Smooth muscle cell of the brain vasculature (primary cell): ENCODE results near the gene RASGRP3.

Experiments
- DNase-seq: peaks from one replicate; pipeline ENCODE4 v3.0.0-alpha.2; 2012; ENCODE audit warnings: low read depth, low spot score

Gene RASGRP3

DNA sequence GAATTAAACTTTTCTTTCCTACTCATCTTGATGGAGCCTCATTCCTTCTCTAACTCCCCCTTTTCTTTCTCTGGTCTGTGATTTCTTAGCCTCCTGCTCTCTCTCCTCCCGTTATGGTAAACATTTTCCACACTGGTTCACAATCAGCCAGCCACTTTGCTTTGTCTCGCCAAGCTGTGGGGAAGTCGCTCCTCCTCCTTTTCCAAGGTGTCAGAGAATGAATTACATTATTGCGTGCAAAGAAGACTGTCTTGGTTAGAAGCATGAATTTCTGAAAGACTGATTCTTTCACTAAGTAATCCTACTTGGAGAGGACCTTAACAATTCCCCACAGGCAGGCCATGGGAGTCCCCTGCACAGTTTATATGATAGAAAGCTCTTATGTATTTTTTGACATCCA lies 46.1 kb downstream of the RASGRP3 start:
- DNase-seq, result no peak

DNA sequence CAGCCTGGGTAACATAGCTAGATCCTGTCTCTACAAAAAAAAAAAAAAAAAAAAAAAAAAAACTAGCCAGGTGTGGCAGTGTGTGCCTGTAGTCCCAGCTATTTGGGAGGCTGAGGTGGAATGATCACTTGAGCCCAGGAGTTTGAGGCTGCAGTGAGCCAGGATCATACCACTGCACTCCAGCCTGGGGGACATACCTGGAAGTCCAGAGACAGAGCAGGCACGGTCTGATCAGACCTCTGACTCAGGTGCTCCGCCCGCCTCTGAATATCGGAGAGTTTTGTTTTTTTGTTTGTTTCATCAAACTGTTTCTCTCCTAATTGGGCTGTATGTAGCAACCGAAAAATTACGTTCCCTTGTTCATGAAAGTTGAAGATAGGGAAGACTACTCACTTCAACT lies 49.2 kb downstream of the RASGRP3 start:
- no peak for DNase-seq

DNA sequence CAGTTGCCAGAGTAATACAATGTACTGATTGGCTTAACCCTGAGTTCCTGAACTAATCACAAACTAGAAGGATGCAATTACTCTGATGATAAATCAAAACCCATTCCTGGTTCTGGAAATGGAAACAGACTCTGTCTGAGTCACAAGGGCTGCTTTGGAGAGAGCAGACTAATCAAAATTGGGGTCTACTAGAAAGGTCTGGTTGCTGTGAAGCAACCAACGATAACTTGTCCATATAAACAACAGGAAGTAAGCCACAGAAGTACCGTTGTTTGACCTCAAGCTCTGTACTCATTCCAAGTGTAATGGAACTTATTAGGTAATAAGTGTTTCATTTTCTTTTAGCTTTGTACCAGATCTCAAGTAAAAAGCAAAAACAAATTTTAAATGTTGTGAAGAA lies 49.7 kb downstream of the RASGRP3 start:
- DNase-seq, result no peak

DNA sequence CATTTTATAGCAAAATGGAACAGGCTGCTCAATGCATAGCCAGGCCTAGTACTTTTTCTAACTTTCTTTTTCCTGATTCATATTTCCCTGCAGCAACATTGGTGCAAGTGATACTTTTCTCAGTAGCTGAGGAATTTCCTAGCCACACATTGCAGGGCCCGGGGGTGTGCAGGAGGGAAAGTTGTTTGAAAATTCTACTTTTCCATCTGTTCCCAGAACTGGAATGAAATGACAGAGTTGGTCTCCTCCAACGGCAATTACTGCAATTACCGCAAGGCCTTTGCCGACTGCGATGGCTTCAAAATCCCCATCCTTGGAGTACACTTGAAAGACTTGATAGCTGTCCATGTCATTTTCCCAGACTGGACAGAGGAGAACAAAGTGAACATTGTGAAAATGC lies 50.5 kb downstream of the RASGRP3 start:
- DNase-seq, result no peak

DNA sequence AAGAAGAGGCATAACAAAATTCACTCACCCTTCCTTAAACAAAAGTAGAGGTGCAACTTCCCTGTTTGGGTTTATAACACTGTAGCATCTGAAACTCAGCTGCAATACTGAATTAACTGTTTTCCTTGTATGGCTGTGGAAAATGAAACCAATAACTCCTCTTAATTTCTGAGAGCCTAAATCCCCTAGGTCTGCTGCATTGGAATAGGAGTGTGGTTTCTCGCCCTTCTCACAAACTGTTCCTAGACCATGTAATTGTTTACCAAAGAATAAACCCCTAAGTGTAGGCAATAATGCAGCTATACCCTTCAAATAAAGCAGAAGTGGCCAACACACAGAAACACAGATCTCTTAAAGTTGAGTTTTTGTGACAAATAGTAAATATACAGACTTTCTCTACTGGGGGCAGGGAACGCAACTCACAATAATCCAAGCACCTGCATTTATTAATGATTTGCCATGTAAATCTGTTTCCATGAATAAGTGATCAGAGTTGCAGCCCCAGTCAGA lies 52.0 kb downstream of the RASGRP3 start:
- DNase-seq, result no peak

DNA sequence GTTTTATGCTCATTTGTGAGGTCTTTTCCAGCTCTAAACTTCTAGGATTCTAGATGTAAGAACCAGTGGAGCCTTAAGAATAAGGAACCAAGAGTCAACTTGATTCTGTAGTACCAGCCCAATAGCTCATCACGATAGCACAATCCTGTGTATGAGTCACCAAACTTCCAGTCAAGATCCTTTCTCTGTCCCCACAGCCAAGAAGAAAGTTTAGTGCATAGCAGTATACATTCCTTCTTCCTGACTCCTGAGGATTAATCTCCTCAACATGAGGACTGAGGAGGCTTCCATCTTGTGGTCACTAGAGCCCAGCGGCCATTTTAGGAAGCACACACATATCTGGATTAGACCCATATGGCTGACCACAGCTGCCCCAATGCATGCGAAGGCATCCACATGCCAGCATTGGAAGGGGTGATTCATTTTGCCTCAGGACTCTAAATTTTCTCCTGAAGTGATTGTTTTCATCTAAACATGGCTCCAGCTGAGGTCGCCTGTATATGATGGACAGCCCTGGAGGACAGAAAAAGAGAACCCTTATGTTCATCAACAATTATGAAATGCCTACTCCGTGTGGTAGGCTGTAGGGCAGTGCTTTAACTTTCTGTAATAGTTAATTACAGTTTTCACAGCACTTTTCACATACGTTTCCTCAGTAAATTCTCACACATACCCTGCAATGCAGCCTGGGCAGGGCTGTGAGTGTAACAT lies 53.5 kb downstream of the RASGRP3 start:
- DNase-seq, result no peak

DNA sequence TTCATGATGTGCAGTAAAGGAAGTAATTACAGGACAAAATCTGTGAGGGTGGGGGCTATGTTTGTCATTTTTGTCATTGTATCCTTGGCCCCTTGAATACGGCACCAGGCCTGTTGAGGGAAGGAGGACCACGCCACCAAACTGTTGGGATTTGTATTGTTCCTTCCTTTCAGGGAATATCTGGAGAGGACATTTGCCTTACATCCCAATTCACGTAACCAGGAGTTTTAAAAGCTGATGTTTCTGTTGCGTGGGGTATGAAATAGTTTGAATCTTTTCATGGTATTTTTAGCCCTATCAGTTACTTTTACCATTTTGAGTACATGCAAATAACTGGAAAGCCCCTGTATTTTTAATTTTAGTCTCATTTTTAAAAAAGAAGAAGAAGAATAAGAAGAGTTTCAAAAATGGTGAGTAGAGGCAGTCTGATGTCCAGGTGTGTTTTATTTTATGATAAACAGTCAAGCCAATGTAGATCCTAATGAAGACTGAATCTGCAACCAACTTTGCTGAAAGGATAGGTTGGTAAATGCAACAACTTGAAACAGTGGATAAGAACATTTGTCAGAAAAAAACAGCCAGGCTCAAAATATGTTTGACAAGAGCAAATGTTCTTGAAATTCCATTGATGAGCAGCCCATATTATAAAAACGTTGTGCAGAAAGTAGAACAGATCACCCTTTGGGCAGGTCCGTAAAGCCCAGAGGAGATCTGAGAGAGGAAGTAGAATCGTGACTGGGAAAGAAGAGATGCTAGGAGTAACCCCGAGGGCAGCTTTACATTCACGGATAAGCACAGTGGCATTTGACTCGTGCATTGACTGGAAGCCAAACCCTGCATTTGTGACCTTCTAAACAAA lies 54.5 kb downstream of the RASGRP3 start:
- DNase-seq, result no peak

DNA sequence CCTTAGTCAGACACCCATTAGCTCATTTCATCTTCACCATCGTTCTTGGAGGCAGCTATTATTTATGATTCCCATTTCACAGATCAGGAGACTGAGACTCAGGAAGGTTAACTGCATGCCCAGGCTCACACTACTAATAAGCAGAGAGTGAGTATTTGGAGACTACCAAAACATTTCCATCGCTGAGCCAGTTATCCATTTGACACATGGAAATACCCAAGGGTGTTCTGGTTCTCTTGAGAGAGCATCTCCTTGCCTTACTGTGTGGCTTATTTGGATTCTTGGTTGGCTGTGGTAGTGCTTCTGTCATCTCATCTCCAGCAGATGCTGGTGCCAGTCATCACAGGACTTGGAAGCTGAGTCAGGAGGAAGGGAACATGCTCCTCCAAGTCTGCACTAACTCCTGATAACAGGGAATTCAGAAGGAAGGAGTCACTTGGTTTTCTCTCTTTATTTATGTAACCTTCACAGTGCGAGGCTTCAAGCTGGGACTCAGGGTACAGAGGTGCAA lies 55.2 kb downstream of the RASGRP3 start:
- no peak for DNase-seq

DNA sequence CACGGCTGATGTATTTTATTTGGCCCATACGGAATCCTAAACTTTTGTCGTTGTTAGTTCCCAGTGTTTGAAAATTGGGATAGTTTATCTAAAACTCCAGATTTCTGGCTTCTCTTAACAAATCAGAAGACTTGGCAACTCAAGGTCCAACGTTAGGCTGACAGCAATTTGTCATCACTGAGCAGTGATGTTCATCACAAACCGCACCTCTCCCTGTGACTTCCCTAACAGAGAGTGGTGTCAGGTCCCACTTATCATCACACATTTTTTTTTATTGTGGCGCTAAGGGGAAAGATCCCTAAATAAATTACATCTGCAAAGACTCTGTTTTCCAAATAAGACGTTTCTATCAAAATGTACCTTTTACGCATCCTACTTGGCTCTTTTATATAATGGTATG lies 55.7 kb downstream of the RASGRP3 start:
- no peak for DNase-seq

DNA sequence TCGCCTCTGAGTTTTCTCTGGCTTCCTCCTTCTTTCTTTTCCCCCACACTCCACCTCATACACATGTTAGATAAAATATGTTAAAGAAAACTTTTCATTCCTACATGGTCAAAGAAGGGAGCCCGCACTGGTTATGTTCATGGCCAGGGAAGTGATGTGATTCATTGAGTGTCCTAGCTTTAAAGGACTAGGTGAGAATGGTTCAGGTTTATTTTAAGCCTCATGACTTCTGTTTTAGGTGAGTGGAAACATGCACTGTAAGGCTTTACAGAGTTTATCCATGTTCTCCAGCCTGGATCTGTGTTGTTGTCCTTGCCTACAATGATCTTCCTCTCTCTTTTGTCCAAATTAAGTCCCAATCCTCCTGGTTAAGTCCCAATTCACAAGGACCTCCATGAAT lies 56.5 kb downstream of the RASGRP3 start:
- DNase-seq, result no peak

DNA sequence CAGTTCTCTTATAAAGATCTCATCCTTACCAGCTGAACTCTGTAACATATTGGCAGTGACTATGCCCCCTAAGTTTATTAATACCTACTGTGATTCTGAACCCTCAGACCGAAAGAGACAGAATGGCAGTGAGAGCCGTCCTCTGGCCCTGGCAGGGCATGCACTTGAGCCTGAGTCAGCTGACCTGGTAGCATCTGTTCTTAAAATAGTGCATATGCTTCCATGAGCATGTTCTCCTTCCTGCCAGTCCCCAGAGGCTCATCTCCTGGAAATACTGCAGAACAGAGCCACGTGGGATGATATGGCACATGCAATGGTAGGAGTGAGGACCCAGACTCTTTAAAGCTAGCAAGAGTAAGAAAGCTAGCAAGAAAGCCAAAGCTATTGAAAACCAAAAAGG lies 59.0 kb downstream of the RASGRP3 start:
- no peak for DNase-seq

DNA sequence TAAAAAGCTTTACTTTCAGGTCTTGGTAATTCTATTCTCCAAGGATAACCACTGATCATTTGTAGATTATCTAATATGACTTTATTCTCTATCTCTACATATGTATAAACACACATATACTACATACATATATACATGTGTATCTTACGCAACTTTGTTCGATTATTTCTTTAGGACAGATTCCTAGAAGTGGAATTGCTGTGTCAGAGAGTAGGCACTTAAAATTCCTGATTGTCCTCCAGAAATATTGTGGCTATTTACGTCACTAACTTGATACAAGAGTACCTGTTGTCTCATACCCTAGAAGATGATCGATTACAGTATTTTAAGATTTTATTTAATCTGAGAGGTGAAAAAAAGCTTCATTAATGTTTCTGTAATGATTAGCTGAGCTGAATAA lies 64.8 kb downstream of the RASGRP3 start:
- DNase-seq, result no peak

DNA sequence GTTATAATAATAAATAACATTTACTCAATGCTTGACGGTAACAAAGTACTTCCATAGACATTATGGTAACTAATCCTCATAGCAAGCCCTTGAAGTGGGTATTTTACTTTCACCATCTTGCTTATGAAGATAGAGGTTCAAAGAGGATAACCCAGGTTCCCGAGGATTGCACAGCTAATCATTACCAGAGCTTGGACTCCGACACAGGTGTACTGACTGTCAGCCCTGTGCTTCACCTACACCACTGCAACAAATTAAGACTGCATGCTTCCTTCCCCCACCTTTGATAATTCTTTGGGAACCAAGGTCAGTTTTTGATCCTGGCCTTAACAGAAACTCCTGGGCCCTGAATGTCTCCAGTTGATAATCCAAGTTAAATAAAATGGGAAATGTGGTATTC lies 73.8 kb downstream of the RASGRP3 start:
- DNase-seq, result no peak

DNA sequence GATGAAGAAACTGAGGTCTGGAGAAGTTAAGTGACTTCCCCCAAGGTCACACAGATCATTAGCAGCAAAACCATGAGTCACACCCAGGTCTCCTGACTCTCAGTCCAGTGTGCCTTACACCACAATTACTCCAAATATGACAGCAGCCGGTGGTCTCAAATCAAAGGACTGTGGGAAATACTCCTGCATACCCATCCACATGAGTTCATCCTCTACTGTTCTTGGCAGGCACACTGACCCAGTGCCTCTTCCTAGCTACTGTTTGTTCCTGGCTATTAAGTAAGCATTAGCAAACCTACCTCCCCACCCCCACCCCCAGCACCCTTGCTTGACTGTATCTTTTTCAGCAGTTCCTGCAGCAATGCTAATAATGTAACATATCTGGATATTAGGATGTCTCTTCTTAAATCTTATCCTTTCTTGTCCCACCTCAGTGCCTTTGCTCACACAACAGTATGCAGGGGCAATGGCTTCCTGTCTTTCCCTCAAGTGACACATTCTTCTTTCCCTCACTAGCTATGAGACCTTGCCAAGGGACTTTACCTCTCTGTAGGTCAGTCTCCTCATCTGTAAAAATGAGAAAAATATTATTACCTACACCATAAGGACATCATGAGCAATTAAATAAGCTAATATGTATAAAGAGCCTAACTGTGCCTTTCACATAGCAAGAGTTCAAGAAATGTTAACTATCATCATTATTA lies 76.5 kb downstream of the RASGRP3 start:
- DNase-seq, result no peak

DNA sequence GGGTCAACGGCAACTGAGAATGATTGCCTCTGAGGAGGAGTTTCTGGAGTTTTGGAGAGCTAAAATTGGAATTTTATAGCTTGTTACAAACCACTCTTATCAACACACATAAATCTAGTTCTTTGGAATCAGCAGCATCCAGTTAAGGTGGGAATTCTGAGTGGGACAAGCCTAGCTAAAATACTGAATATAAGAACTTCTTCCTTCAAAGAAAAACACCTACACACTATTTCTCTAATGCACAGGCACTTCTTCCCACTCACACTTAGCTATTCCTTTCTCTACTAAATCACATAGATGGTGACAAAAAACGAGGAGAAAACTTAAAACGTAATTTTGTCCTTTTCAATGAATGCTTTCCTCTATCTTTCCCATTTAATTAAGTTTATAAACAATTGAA lies 79.2 kb downstream of the RASGRP3 start:
- DNase-seq, result no peak

DNA sequence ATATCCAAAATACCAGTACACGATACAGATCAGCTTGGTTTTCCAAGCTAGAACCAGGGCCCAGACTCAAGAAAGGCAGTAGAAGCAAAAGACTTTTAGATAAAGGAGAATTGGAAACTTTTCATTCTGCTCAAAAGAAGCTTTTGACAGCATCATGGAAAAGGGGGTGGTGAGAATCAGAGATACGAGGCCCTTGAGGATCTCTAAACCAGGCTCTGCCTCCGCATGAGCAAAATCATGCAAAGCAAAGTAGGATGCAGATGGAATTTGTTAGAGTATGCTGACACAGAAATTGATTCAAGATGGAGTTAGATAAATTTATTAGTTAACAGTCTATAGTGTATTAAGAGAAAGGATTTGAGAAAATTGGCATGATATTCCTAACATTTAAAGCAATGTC lies 82.9 kb downstream of the RASGRP3 start:
- DNase-seq, result no peak

DNA sequence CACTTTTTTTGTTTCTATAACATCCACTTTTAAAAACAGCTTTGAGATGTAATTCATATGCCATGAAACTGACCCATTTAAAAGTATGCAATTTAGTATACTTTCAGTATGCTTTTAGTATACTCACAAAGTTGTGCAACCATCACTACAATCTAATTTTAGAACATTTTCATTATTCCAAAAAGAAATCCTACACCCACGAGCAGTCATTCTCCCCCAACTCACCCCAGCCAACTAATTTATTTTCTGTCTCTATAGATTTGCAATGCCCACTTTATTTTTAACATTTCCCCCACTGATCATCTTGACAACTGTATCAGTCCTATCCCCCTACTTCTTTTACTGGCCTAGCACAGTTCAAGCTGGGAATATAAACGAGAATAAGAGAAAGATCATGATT lies 83.6 kb downstream of the RASGRP3 start:
- no peak for DNase-seq

DNA sequence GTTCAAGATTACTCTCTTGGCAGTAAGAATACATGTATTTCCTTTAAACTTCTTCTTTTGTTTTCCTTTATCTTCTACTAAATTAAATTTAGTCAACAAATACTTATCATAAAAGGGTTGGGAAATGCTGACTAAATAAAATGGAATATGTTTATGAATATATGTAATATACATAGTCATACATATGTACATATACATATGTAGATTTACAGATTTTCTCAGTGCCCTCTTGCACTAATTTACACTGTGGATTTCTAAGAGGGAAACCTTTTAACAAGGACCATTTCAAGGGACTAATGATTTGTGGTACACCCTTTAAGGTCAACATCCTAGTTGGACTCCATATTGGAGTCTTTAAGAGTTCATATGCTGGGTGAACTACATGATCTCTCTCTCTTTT lies 85.4 kb downstream of the RASGRP3 start:
- DNase-seq, result no peak

DNA sequence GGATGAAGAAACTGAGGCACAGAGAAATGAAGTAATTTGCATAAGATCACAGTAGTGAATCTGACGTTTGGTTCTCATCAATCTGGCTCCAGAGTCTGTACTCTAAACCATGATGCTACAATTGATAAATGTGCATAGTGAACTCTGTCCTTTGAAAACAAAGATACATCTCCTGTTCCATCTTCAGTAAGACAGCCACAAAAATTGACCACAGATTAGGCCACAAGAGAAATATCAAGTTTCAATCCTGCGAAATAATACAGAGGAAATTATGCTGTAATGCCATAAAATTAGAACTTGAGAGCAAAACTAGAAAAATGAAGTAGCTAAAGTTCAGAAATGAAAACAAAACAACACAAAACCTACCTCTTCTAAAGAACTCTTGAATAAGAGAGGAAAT lies 94.2 kb downstream of the RASGRP3 start:
- DNase-seq, result no peak

DNA sequence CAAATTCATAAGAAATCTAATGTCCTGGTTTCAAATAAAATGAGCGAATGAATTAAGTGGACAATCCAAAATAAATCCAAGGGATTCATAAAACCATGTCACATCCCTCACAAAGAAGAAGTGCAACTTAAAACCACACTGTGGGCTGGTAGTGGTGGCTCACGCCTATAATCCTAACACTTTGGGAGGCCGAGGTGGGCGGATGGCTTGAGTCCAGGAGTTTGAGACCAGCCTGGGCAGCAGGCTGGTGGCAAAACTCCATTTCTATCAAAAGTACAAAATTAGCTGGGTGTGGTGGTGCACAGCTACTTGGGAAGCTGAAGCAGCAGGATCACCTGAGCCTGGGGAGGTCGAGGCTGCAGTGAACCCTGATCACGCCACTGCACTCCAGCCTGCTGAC lies 97.2 kb downstream of the RASGRP3 start:
- no peak for DNase-seq

DNA sequence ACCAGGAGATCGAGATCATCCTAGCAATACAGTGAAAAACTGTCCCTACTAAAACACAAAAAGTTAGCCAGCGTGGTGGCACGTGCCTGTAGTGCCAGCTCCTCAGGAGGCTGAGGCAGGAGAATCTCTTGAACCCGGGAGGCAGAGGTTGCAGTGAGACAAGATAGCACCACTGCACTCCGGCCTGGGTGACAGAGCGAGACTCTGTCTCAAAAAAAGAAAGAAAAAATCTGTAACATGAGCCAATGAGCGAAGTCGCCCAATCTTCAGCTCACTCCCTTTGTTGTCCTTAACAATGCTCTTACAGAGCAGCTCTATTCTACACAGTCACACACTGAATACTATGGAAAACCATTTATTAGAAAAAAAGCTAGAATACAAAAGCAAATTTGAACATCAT lies 100.6 kb downstream of the RASGRP3 start:
- no peak for DNase-seq

DNA sequence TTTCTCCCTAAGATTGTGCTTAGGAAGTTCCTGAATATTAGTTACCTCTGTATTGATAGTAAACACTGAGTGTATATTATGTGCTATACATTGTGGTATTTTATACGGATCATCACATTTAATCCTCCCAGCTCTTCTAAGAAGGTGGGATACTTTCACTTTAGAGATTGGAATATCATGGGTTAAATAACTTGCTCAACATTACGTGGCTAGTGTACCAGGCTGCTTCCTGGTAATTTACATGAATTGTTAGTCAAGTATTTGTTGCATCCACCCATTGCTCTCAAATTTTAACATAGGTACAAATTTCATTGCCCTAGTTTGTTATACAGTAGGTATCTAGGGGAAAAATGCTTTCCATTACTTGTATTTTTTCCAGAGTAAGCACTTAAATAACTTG lies 101.2 kb downstream of the RASGRP3 start:
- no peak for DNase-seq
